ENCODE data around the gene CDH22.

Gene CDH22

GRCh38 chr20:46309945-46310344 is 1.6 kb upstream of the CDH22 start:
- TF ChIP-seq RAD21 (IDR thresholded peaks at IDR 0.05; ENCODE audit: low read depth) (no peak), MAX (IDR thresholded peaks at IDR 0.05) (no peak), TCF12 (IDR thresholded peaks at IDR 0.05; ENCODE audit: low read depth) (no peak), EGR1 (IDR thresholded peaks at IDR 0.05) (no peak), NFIC (IDR thresholded peaks at IDR 0.05) (no peak), REST (IDR thresholded peaks at IDR 0.05; ENCODE audit: low read depth) (no peak)

GRCh38 chr20:46307999-46308257 is 370 bp downstream of the CDH22 start:
- TF ChIP-seq TEAD4 (IDR thresholded peaks at IDR 0.05) (no peak), ZBTB7A (IDR thresholded peaks at IDR 0.05; ENCODE audit: low read depth) (no peak), MAX (IDR thresholded peaks at IDR 0.05) (no peak), RAD21 (IDR thresholded peaks at IDR 0.05; ENCODE audit: low read depth) (no peak), CEBPB (IDR thresholded peaks at IDR 0.05) (no peak), EP300 (IDR thresholded peaks at IDR 0.05; ENCODE audit: borderline replicate concordance) (no peak), NFIC (IDR thresholded peaks at IDR 0.05) (no peak), CREB1 (IDR thresholded peaks at IDR 0.05; ENCODE audit: low read depth) (no peak), TCF12 (IDR thresholded peaks at IDR 0.05; ENCODE audit: low read depth) (no peak), FOXM1 (IDR thresholded peaks at IDR 0.05; ENCODE audit: borderline replicate concordance, low read depth) (no peak), EGR1 (IDR thresholded peaks at IDR 0.05) (no peak), YY1 (IDR thresholded peaks at IDR 0.05; ENCODE audit: low read depth) (no peak)

- TF ChIP-seq FOXM1 (IDR thresholded peaks at IDR 0.05; ENCODE audit: borderline replicate concordance, low read depth) = no peak
- no peak for TF ChIP-seq EGR1 (IDR thresholded peaks at IDR 0.05)
- TF ChIP-seq USF1 (IDR thresholded peaks at IDR 0.05) = no peak
- TF ChIP-seq TCF12 (IDR thresholded peaks at IDR 0.05; ENCODE audit: low read depth) = no peak
- no peak for TF ChIP-seq EP300 (IDR thresholded peaks at IDR 0.05; ENCODE audit: borderline replicate concordance)
- TF ChIP-seq ZBTB7A (IDR thresholded peaks at IDR 0.05; ENCODE audit: low read depth) = no peak
- peak; percentile 76 for TF ChIP-seq RAD21 (IDR thresholded peaks at IDR 0.05; ENCODE audit: low read depth)
- no peak for TF ChIP-seq YY1 (IDR thresholded peaks at IDR 0.05; ENCODE audit: low read depth)
Measured at GRCh38 chr20:46307139-46307998, 929 bp downstream of the CDH22 start.

GRCh38 chr20:46306743-46307138 is 1.6 kb downstream of the CDH22 start:
- no peak for TF ChIP-seq USF1 (IDR thresholded peaks at IDR 0.05)
- no peak for TF ChIP-seq RAD21 (IDR thresholded peaks at IDR 0.05; ENCODE audit: low read depth)
- no peak for TF ChIP-seq EGR1 (IDR thresholded peaks at IDR 0.05)
- no peak for TF ChIP-seq REST (IDR thresholded peaks at IDR 0.05; ENCODE audit: low read depth)
- no peak for TF ChIP-seq CEBPB (IDR thresholded peaks at IDR 0.05)
- TF ChIP-seq ZBTB7A (IDR thresholded peaks at IDR 0.05; ENCODE audit: low read depth) = no peak
- no peak for TF ChIP-seq MAX (IDR thresholded peaks at IDR 0.05)
- TF ChIP-seq TCF12 (IDR thresholded peaks at IDR 0.05; ENCODE audit: low read depth) = no peak
- no peak for TF ChIP-seq CREB1 (IDR thresholded peaks at IDR 0.05; ENCODE audit: low read depth)
- TF ChIP-seq FOXM1 (IDR thresholded peaks at IDR 0.05; ENCODE audit: borderline replicate concordance, low read depth) = no peak
- no peak for TF ChIP-seq TEAD4 (IDR thresholded peaks at IDR 0.05)
- no peak for TF ChIP-seq EP300 (IDR thresholded peaks at IDR 0.05; ENCODE audit: borderline replicate concordance)
- no peak for TF ChIP-seq NFIC (IDR thresholded peaks at IDR 0.05)
- no peak for TF ChIP-seq TAF1 (IDR thresholded peaks at IDR 0.05; ENCODE audit: low read depth)
- no peak for TF ChIP-seq YY1 (IDR thresholded peaks at IDR 0.05; ENCODE audit: low read depth)

GRCh38 chr20:46305973-46306360 is 2.3 kb downstream of the CDH22 start:
- no peak for TF ChIP-seq MAX (IDR thresholded peaks at IDR 0.05)
- TF ChIP-seq FOXM1 (IDR thresholded peaks at IDR 0.05; ENCODE audit: borderline replicate concordance, low read depth) = no peak
- TF ChIP-seq NFIC (IDR thresholded peaks at IDR 0.05) = no peak
- no peak for TF ChIP-seq YY1 (IDR thresholded peaks at IDR 0.05; ENCODE audit: low read depth)
- no peak for TF ChIP-seq EGR1 (IDR thresholded peaks at IDR 0.05)
- TF ChIP-seq EP300 (IDR thresholded peaks at IDR 0.05; ENCODE audit: borderline replicate concordance) = no peak
- no peak for TF ChIP-seq USF1 (IDR thresholded peaks at IDR 0.05)
- TF ChIP-seq TAF1 (IDR thresholded peaks at IDR 0.05; ENCODE audit: low read depth) = no peak
- no peak for TF ChIP-seq CEBPB (IDR thresholded peaks at IDR 0.05)
- no peak for TF ChIP-seq TCF12 (IDR thresholded peaks at IDR 0.05; ENCODE audit: low read depth)
- TF ChIP-seq ZBTB7A (IDR thresholded peaks at IDR 0.05; ENCODE audit: low read depth) = no peak
